ENCODE data around the gene CRY2. TPM values are rescaled to one million over a fixed set of nuclear protein-coding genes. Genes with fewer than 3 reads are reported as not detected.

CRY2 gene
- total RNA-seq, 4 donors from 2014 or later = 36.4 to 85.9 (median 37.9) TPM

- TF ChIP-seq CTCF (IDR thresholded peaks at IDR 0.05 in 4 of 5, conservative IDR thresholded peaks at IDR 0.05 in 1 of 5) (no peak), POLR2A (IDR thresholded peaks at IDR 0.05) (peak; percentile 82)
- intact Hi-C loops (cut with DNase I; ENCODE audit: low total_unique reads) (loop anchor here (1.0 to 5.0 kb wide), 5 partner anchors 55 to 1725 kb away; partner anchors contain the start of genes MTCH2 and SLC35C1), in situ Hi-C loops (cut with MboI; ENCODE audit: low sequenced_read_pairs in 4 of 4) (loop anchor here in 2 of 4 donors (5.0 to 10.0 kb wide), 2 partner anchors 70 to 73 kb away; partner anchors contain the start of gene CRY2 (in 2 of the 2))
- peaks cover 0 to 29% of the 10 kb centered on the region in 2 donors for H3K36me3 ChIP-seq
- no peaks in the 10 kb centered on the region for H3K9me3 ChIP-seq
- DNase-seq (peak; percentile 97 to 98), ATAC-seq (peak; percentile 92 to 94)
- peaks cover 14 to 20% of the 10 kb centered on the region in 2 donors for H3K4me1 ChIP-seq
- peak within 1 kb of the TSS; percentile 88 to 97 (median 94) for H3K4me3 ChIP-seq
- H3K27ac ChIP-seq = peak within 1 kb of the TSS; percentile 88 to 96 (median 94)
- H3K27me3 ChIP-seq = peaks cover 8 to 12% (median 9%) of the 10 kb centered on the region in 3 donors
Observed at GRCh38 chr11:45917623-45918330, 70.5 kb downstream of the CRY2 start, which contains the start of gene PEX16. Gene PEX16, minus strand, starts transcription at chr11:45917877. Its CDS starts 66 bp downstream, at chr11:45917811.

GRCh38 chr11:45918331-45918941, 71.2 kb downstream of the CRY2 start:
- Histone ChIP-seq H3K27me3 (peaks cover 14 to 18% (median 16%) of the 10 kb centered on the region in 3 donors), H3K27ac (peak overlapping the region; percentile 88 to 96 (median 94)), H3K36me3 (peaks cover 0 to 22% of the 10 kb centered on the region in 2 donors), H3K9me3 (no peaks in the 10 kb centered on the region), H3K4me1 (peaks cover 18 to 20% of the 10 kb centered on the region in 2 donors), H3K4me3 (peak overlapping the region; percentile 88 to 97 (median 94))
- in situ Hi-C loops (cut with MboI; ENCODE audit: low sequenced_read_pairs in 4 of 4) = loop anchor here in 2 of 4 donors (5.0 to 10.0 kb wide), 2 partner anchors 71 to 74 kb away; partner anchors contain the start of gene CRY2 (in 2 of the 2)
- ATAC-seq (peak; percentile 73 to 77), DNase-seq (peak; percentile 70 to 81)
- intact Hi-C loops (cut with DNase I; ENCODE audit: low total_unique reads) = loop anchor here (1.0 to 5.0 kb wide), 5 partner anchors 56 to 1724 kb away; partner anchors contain the start of genes MTCH2 and SLC35C1
- TF ChIP-seq CTCF (IDR thresholded peaks at IDR 0.05 in 4 of 5, conservative IDR thresholded peaks at IDR 0.05 in 1 of 5) (no peak), POLR2A (IDR thresholded peaks at IDR 0.05) (peak; percentile 18 to 66)

GRCh38 chr11:45918962-45919675, 71.8 kb downstream of the CRY2 start:
- Histone ChIP-seq H3K27me3 (peaks cover 18 to 22% (median 19%) of the 10 kb centered on the region in 3 donors), H3K36me3 (peaks cover 0 to 15% of the 10 kb centered on the region in 2 donors), H3K4me3 (peak overlapping the region; percentile 88 to 97 (median 94)), H3K9me3 (no peaks in the 10 kb centered on the region), H3K27ac (peak overlapping the region; percentile 88 to 96 (median 94)), H3K4me1 (peaks cover 18 to 20% of the 10 kb centered on the region in 2 donors)
- no peak for TF ChIP-seq POLR2A (IDR thresholded peaks at IDR 0.05)
- no peak for TF ChIP-seq CTCF (IDR thresholded peaks at IDR 0.05 in 4 of 5, conservative IDR thresholded peaks at IDR 0.05 in 1 of 5)
- DNase-seq = no peak
- in situ Hi-C loops (cut with MboI; ENCODE audit: low sequenced_read_pairs in 4 of 4) (loop anchor here in 2 of 4 donors (5.0 to 10.0 kb wide), 2 partner anchors 72 to 74 kb away; partner anchors contain the start of gene CRY2 (in 2 of the 2)), intact Hi-C loops (cut with DNase I; ENCODE audit: low total_unique reads) (loop anchor here (1.0 to 5.0 kb wide), 5 partner anchors 57 to 1724 kb away; partner anchors contain the start of genes MTCH2 and SLC35C1)
- no peak for ATAC-seq

Measured in gastrocnemius medialis (tissue), 4 donors.